NCI-H774 (cell line): ENCODE measurements around the gene ACSL5.
"Not testable (repeated sequence)": the region's sequence is repeated elsewhere in the genome, so short reads cannot be mapped to it uniquely, and the experiment has no call there.

ENCODE experiments used
- DNase-seq: peaks from one replicate; lab custom pipeline; 2025; lab: John Stamatoyannopoulos, UW

Gene ACSL5

GRCh38 chr10:112374724-112375541, 1.0 kb downstream of the ACSL5 start:
- no peak for DNase-seq

- DNase-seq, result no peak
Measured at GRCh38 chr10:112375721-112376395, 1.9 kb downstream of the ACSL5 start.

- DNase-seq, result no peak
Measured at GRCh38 chr10:112376396-112376790, 2.5 kb downstream of the ACSL5 start.

DNA sequence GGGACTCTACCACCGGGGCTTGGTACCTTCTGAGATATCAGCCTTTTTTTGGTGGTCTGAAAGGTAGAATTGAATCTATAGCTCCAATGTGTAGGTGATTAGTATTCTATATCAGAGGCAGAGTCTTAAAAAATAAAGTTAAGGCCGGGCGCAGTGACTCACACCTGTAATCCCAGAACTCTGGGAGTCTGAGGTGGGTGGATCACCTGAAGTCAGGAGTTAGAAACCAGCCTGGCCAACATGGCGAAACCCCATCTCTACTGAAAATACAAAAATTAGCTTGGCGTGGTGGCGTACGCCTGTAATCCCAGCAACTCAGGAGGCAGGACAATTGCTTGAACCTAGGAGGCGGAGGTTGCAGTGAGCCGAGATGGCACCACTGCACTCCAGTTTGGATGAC, 3.2 kb downstream of the ACSL5 start:
- not testable (repeated sequence) for DNase-seq

DNA sequence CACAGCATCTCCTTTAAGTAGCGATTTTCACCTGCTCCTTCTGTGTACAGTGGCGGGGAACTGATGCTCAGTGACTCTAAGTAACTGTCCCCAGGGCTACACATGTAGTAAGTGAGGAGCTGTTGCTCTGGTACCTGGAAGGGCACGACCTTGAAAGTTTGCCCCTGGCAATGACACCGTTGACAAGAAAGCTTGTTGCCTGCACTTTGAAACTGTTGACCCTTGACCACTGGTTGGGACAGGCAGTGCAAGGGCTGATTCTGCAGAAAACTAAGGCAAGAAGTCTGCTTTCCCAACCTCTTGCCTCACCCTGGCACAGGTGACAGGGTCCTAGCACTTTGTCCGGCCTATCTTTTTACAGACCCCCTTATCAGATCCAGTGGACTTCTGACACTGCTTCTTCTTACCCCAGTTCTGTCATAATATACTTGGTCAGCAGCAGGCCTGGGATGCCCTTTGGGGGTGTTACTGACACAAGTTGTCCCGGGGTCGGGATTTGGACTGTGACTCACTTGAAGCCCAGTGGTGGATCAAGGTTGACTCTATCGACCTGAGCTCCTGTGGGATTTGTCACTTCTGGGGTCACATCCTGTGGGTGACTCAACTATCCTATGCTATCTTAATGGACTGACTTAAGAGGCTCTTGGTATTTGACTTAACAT, 5.8 kb downstream of the ACSL5 start:
- no peak for DNase-seq

DNA sequence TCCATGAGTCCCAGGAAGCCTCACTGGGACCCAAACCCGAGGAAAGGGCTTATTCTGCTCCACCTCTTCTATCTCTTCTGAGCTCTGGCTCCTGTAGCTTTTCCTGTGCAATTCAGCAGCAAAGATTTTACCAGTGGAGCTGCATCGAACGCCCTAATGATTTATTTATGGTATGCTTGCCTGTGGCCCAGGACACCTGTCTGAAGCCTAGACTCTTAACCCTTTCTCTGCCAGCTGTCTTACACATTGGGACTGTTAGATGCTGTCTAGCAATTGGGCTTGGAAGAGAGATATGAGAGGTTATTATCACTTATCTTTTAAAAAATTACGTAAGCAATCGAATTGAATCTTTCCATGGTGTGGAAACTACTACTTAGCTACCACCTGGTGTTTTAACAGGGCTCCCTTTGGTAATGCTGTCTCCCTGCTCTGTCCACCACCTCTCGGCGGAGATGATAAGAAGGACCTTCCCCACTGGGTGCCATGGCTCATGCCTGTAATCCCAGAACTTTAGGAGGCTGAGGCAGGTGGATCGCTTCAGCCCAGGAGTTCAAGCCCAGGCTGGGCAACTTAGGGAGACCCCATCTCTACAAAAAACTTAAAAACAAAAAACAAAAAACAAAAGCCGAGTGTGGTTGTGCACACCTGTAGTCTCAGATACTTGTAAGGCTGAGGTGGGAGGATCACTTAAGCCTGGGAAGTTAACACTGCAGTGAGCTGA, 8.8 kb downstream of the ACSL5 start:
- DNase-seq, result no peak

- DNase-seq, result no peak
Measured at GRCh38 chr10:112383325-112383724, 9.4 kb downstream of the ACSL5 start.

DNA sequence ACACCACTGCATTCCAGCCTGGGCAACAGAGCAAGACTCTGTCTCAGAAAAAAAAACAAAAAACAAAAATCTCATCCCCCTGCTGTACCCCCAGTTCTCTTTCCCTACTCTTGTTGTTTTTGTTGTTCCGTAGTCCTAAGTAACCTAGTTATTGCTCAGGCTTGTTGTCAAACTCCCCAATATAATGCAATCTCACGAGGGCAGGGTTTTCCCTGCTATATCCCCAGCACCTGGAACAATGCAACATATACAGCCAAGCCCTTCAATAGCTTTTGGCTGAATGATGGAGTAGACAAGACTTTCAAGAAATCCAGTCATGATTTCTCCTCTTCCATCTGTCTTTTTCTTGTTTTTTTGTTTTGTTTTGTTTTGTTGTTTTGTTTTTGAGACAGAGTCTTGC, 10.2 kb downstream of the ACSL5 start:
- no peak for DNase-seq

GRCh38 chr10:112385201-112385600, 11.3 kb downstream of the ACSL5 start:
- DNase-seq, result no peak

GRCh38 chr10:112388056-112388455, 14.1 kb downstream of the ACSL5 start:
- DNase-seq, result not testable (repeated sequence)

DNA sequence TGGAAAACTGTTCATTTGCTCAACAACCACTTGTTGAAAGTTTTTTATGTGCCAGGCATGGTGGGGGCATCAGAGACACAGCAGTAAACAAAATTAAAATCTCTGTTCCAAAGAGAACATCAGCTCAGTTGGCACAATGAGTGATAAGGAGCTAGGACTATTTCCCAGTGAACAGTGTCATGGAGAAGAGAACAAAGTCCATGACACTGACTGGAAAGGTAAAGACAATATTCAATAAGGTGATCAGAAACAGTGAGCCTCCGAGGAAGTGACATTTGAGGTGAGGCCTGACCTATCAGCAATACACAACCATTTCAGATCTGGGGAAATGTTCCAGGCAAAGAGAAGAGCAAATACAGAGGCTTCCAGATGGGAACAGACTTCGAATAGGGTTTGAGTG, 14.6 kb downstream of the ACSL5 start:
- DNase-seq, result no peak

GRCh38 chr10:112389271-112389822, 15.4 kb downstream of the ACSL5 start:
- no peak for DNase-seq

DNA sequence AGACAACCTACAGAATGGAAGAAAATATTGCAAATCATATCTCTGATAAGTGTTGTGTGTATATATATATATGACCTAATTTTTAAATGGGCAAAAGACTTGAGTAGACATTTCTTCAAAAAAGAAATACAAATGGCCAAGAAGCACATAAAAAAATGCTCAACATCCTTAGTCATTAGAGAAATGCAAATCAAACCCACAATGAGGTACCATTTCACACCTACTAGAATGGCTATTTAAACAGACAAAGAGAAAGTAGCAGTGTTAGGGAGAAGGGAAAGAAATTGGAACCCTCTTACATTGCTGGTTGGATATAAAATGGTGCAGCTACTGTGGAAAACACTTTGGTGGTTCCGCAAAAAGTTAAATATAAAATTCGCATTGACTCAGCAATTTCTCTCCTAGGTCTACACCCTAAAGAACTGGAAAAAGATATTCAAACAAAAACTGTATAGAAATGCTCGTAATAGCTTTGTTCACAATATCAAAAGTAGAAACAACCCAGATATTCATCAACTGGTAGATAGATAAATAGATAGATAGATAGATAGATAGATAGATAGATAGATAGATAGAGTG, 16.3 kb downstream of the ACSL5 start:
- DNase-seq, result no peak

DNA sequence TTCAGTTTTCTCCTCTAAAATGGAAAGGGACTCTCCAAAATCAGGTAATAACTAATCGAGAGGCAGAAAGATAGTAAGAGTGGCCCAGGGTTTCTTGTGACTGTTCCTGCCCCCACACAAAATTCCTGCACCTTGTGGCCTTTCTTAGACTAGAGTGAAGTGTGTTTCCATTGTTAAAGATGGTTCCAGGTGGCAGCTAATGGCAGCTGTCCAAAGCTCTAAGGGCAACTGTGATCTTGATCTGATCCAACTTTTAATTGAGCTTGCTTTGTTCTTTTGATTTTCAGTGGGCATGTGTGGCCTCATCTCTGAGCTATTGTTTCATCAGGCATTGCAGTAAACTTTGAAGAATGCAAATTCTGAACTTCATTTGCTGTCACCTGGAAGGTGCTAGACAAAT, 19.4 kb downstream of the ACSL5 start:
- DNase-seq, result no peak

GRCh38 chr10:112393827-112394226, 19.9 kb downstream of the ACSL5 start:
- no peak for DNase-seq

GRCh38 chr10:112394475-112394875, 20.6 kb downstream of the ACSL5 start:
- no peak for DNase-seq

- DNase-seq, result no peak
Measured at GRCh38 chr10:112395809-112396530, 22.1 kb downstream of the ACSL5 start.

DNA sequence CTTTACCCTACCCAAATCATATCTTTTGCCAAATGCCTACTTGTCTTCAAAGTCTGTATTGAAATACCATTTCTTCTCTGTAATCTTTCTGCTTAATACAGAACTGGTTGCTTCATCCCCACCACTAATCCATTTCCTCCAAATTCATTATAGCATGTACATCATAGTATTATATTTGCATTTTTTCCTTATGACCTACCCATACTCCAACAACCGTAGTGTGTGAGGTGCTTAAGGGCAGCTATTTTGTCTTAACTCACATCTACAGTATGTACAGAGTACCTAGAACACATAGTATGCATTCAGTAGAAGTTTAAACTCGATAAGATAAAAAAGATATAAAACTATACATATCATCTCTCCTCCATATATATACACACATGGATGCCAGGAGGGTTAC, 23.7 kb downstream of the ACSL5 start:
- no peak for DNase-seq

DNA sequence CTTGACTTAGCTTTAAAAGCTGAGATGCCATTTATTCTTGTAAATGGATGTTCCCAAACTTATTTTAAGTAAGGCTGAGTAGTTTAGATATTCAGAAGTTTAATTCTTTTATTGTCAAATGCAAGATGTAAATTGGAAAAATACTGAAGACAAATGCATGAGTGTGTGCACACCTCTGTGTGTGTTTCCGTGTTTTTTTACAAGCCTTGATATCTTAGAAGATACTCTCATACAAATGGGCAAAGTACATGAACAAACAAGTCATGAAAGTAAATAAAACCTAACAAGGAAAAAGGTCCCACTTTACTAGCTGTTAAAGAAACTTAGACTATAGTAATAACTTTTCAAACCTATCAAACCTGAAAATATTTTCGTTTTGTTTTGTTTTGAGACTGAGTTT, 29.0 kb downstream of the ACSL5 start:
- no peak for DNase-seq

- no peak for DNase-seq
Measured at GRCh38 chr10:112404617-112405016, 30.7 kb downstream of the ACSL5 start.

GRCh38 chr10:112406806-112407205, 32.9 kb downstream of the ACSL5 start:
- not testable (repeated sequence) for DNase-seq
